AG09309 (cell line): ENCODE data around the gene GPR33.

Source experiments
- DNase-seq: peaks from one replicate; pipeline ENCODE4 v3.0.0-alpha.2; 2010; ENCODE audit warnings: low read depth
- H3K4me3 ChIP-seq: 2 replicates; pipeline ENCODE4 v1.5.1; 2011; ENCODE audit warnings: mild to moderate bottlenecking, low read depth, low read length, moderate library complexity; ENCODE audit not compliant: control insufficient read depth
- CTCF ChIP-seq: IDR thresholded peaks from 2 replicates; pipeline ENCODE4 v1.5.1; 2011; ENCODE audit warnings: mild to moderate bottlenecking, low read depth, low read length, inconsistent platforms; ENCODE audit not compliant: insufficient read depth, control insufficient read depth; ENCODE audit errors: missing control alignments

GPR33 gene

GRCh38 chr14:31510855-31511254 lies 23.0 kb upstream of the GPR33 start:
- no peak for TF ChIP-seq CTCF
- H3K4me3 ChIP-seq: no peak overlapping the region
- no peak for DNase-seq

- peak; percentile 1 for DNase-seq
- no peak overlapping the region for H3K4me3 ChIP-seq
- TF ChIP-seq CTCF: no peak
Observed at GRCh38 chr14:31510222-31510621, 22.4 kb upstream of the GPR33 start.

- no peak for DNase-seq
- no peak for TF ChIP-seq CTCF
- no peak overlapping the region for H3K4me3 ChIP-seq
Observed at GRCh38 chr14:31508135-31508534, 20.3 kb upstream of the GPR33 start.

- no peak for TF ChIP-seq CTCF
- no peak overlapping the region for H3K4me3 ChIP-seq
- peak; percentile 16 for DNase-seq
Observed at GRCh38 chr14:31505411-31505810, 17.6 kb upstream of the GPR33 start.

- no peak overlapping the region for H3K4me3 ChIP-seq
- DNase-seq: no peak
- TF ChIP-seq CTCF: no peak
Observed at GRCh38 chr14:31501870-31502269, 14.0 kb upstream of the GPR33 start.

GRCh38 chr14:31492759-31493498 lies 5.1 kb upstream of the GPR33 start:
- TF ChIP-seq CTCF: no peak
- H3K4me3 ChIP-seq: no peak overlapping the region
- DNase-seq: no peak
